Keratinocyte (primary cell): Measurements from ENCODE around the gene GARIN5B.

Experiments used
- EZH2 ChIP-seq: IDR thresholded peaks from one replicate; pipeline ENCODE4 v1.6.1; 2012; ENCODE audit warnings: inconsistent platforms, mild to moderate bottlenecking, low read length, moderate library complexity
- TF ChIP-seq, protein P1 (sequence below), 3 experiments: IDR thresholded peaks in 1 of 3; conservative IDR thresholded peaks in 1 of 3; optimal IDR thresholded peaks in 1 of 3; 2 replicates in 2 of 3; 3 replicates in 1 of 3; pipeline versions ENCODE3 to v1.5.1; 2011; ENCODE audit warnings: low read length in 3 of 3, mild to moderate bottlenecking in 3 of 3, moderate library complexity in 2 of 3, control low read depth in 1 of 3, inconsistent platforms in 1 of 3; ENCODE audit not compliant: insufficient read depth in 2 of 3; ENCODE audit errors: extremely low read depth in 1 of 3

DNA sequence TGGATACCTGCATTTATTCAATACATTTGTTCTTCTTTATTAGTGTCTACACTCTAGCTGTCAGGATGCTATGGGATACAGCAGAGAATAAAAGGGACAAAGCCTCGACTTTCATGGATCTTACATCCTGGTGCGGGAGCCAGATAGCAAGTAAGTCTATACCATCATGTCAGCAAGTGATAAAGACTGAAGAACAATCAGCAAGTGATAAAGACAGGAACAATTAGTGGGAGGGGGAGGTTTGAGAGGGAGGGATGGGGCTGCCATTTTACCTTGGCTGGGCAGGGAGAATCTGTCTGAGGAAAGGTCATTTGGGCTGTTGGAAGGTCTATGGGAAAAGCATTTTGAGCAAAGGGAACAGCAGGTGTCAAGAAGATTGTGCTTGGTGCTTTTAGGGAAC lies 47.1 kb upstream of the GARIN5B start:
- TF ChIP-seq, protein P1, sequence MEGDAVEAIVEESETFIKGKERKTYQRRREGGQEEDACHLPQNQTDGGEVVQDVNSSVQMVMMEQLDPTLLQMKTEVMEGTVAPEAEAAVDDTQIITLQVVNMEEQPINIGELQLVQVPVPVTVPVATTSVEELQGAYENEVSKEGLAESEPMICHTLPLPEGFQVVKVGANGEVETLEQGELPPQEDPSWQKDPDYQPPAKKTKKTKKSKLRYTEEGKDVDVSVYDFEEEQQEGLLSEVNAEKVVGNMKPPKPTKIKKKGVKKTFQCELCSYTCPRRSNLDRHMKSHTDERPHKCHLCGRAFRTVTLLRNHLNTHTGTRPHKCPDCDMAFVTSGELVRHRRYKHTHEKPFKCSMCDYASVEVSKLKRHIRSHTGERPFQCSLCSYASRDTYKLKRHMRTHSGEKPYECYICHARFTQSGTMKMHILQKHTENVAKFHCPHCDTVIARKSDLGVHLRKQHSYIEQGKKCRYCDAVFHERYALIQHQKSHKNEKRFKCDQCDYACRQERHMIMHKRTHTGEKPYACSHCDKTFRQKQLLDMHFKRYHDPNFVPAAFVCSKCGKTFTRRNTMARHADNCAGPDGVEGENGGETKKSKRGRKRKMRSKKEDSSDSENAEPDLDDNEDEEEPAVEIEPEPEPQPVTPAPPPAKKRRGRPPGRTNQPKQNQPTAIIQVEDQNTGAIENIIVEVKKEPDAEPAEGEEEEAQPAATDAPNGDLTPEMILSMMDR (optimal IDR thresholded peaks at IDR 0.05 in 1 of 3, IDR thresholded peaks at IDR 0.05 in 1 of 3, conservative IDR thresholded peaks at IDR 0.05 in 1 of 3; ENCODE audit: extremely low read depth in 1 of 3, insufficient read depth in 2 of 3, low read length in 3 of 3), result no peak
- no peak for TF ChIP-seq EZH2
